ENCODE measurements around the gene MXD4. TPM values are rescaled to one million over a fixed set of nuclear protein-coding genes. Genes with fewer than 3 reads are reported as not detected.

Gene MXD4
- total and polyA plus RNA-seq, 2 experiments from 2014 or later, result 6.9 to 19.9 TPM

DNA sequence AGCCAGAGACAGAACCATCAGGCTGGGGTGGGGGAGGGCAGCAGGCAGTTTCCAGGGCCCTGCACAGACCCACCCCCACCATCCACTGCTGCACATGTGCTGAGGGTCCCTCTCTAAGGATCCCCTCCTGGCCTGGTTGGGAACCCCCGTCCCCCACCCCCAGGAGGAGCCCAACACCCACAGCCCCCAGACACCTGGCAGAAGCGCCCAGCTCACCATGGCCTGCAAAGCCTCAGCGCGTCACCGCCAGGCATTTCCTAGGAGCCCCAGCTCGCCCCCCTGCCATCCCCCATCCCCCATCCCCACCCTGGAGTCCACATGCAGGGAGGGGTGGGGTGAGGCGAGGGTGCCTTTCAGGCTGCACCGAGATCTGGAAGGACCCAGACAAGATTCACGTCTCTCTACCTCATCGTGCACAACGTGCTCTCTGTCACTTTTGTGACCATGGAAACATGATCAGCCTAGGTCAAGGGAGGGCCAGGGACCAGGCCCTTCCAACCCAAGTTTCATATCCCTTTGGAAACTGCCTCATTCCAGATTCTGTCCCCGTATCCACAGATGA, 9.3 kb downstream of the MXD4 start:
- H3K79me2 ChIP-seq (replicated peaks; ENCODE audit: insufficient read depth), result no peaks in the 10 kb centered on the region
- no peaks in the 10 kb centered on the region for H3K9me2 ChIP-seq (ENCODE audit: insufficient read depth)
- Mint-ChIP-seq H3K4me3 (no peak overlapping the region), H3K4me1 (peaks cover 15% of the 10 kb centered on the region), H3K36me3 (ENCODE audit: low read depth) (no peaks in the 10 kb centered on the region; the same call in 2 of the 3 replicates), H3K9me3 (no peaks in the 10 kb centered on the region), H3K27me3 (ENCODE audit: insufficient read depth, low read depth, poor library complexity) (peaks cover 4% of the 10 kb centered on the region), H3K27ac (peak overlapping the region; percentile 70; the same call in 1 of the 2 replicates)
- H3K27ac ChIP-seq (ENCODE audit: low read depth), result no peak overlapping the region
- TF ChIP-seq POLR2AphosphoS5 (IDR thresholded peaks at IDR 0.05; ENCODE audit: low read depth) (no peak), JUNB (IDR thresholded peaks at IDR 0.05; ENCODE audit: unreplicated experiment) (no peak), EZH2 (IDR thresholded peaks at IDR 0.05; ENCODE audit: low read depth, unreplicated experiment) (no peak), CREB1 (CRISPR knock-in tag; IDR thresholded peaks at IDR 0.05; ENCODE audit: low read depth) (no peak), ZNF114 (CRISPR knock-in tag; IDR thresholded peaks at IDR 0.05) (no peak), NANOG (IDR thresholded peaks at IDR 0.05; ENCODE audit: borderline replicate concordance) (no peak), EZH2phosphoT487 (IDR thresholded peaks at IDR 0.05; ENCODE audit: unreplicated experiment) (no peak), STAT1 (IDR thresholded peaks at IDR 0.05; ENCODE audit: unreplicated experiment) (no peak), ZNF331 (CRISPR knock-in tag; IDR thresholded peaks at IDR 0.05; ENCODE audit: low read depth) (no peak)
- TF ChIP-seq, protein P1, sequence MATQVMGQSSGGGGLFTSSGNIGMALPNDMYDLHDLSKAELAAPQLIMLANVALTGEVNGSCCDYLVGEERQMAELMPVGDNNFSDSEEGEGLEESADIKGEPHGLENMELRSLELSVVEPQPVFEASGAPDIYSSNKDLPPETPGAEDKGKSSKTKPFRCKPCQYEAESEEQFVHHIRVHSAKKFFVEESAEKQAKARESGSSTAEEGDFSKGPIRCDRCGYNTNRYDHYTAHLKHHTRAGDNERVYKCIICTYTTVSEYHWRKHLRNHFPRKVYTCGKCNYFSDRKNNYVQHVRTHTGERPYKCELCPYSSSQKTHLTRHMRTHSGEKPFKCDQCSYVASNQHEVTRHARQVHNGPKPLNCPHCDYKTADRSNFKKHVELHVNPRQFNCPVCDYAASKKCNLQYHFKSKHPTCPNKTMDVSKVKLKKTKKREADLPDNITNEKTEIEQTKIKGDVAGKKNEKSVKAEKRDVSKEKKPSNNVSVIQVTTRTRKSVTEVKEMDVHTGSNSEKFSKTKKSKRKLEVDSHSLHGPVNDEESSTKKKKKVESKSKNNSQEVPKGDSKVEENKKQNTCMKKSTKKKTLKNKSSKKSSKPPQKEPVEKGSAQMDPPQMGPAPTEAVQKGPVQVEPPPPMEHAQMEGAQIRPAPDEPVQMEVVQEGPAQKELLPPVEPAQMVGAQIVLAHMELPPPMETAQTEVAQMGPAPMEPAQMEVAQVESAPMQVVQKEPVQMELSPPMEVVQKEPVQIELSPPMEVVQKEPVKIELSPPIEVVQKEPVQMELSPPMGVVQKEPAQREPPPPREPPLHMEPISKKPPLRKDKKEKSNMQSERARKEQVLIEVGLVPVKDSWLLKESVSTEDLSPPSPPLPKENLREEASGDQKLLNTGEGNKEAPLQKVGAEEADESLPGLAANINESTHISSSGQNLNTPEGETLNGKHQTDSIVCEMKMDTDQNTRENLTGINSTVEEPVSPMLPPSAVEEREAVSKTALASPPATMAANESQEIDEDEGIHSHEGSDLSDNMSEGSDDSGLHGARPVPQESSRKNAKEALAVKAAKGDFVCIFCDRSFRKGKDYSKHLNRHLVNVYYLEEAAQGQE (IDR thresholded peaks at IDR 0.05; ENCODE audit: unreplicated experiment), result no peak
- TF ChIP-seq, protein P2, sequence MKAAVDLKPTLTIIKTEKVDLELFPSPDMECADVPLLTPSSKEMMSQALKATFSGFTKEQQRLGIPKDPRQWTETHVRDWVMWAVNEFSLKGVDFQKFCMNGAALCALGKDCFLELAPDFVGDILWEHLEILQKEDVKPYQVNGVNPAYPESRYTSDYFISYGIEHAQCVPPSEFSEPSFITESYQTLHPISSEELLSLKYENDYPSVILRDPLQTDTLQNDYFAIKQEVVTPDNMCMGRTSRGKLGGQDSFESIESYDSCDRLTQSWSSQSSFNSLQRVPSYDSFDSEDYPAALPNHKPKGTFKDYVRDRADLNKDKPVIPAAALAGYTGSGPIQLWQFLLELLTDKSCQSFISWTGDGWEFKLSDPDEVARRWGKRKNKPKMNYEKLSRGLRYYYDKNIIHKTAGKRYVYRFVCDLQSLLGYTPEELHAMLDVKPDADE (IDR thresholded peaks at IDR 0.05), result no peak
- TF ChIP-seq, protein P3, sequence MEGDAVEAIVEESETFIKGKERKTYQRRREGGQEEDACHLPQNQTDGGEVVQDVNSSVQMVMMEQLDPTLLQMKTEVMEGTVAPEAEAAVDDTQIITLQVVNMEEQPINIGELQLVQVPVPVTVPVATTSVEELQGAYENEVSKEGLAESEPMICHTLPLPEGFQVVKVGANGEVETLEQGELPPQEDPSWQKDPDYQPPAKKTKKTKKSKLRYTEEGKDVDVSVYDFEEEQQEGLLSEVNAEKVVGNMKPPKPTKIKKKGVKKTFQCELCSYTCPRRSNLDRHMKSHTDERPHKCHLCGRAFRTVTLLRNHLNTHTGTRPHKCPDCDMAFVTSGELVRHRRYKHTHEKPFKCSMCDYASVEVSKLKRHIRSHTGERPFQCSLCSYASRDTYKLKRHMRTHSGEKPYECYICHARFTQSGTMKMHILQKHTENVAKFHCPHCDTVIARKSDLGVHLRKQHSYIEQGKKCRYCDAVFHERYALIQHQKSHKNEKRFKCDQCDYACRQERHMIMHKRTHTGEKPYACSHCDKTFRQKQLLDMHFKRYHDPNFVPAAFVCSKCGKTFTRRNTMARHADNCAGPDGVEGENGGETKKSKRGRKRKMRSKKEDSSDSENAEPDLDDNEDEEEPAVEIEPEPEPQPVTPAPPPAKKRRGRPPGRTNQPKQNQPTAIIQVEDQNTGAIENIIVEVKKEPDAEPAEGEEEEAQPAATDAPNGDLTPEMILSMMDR (conservative IDR thresholded peaks at IDR 0.05; ENCODE audit: low read depth in 2 of 2), result no peak
- TF ChIP-seq, protein P4, sequence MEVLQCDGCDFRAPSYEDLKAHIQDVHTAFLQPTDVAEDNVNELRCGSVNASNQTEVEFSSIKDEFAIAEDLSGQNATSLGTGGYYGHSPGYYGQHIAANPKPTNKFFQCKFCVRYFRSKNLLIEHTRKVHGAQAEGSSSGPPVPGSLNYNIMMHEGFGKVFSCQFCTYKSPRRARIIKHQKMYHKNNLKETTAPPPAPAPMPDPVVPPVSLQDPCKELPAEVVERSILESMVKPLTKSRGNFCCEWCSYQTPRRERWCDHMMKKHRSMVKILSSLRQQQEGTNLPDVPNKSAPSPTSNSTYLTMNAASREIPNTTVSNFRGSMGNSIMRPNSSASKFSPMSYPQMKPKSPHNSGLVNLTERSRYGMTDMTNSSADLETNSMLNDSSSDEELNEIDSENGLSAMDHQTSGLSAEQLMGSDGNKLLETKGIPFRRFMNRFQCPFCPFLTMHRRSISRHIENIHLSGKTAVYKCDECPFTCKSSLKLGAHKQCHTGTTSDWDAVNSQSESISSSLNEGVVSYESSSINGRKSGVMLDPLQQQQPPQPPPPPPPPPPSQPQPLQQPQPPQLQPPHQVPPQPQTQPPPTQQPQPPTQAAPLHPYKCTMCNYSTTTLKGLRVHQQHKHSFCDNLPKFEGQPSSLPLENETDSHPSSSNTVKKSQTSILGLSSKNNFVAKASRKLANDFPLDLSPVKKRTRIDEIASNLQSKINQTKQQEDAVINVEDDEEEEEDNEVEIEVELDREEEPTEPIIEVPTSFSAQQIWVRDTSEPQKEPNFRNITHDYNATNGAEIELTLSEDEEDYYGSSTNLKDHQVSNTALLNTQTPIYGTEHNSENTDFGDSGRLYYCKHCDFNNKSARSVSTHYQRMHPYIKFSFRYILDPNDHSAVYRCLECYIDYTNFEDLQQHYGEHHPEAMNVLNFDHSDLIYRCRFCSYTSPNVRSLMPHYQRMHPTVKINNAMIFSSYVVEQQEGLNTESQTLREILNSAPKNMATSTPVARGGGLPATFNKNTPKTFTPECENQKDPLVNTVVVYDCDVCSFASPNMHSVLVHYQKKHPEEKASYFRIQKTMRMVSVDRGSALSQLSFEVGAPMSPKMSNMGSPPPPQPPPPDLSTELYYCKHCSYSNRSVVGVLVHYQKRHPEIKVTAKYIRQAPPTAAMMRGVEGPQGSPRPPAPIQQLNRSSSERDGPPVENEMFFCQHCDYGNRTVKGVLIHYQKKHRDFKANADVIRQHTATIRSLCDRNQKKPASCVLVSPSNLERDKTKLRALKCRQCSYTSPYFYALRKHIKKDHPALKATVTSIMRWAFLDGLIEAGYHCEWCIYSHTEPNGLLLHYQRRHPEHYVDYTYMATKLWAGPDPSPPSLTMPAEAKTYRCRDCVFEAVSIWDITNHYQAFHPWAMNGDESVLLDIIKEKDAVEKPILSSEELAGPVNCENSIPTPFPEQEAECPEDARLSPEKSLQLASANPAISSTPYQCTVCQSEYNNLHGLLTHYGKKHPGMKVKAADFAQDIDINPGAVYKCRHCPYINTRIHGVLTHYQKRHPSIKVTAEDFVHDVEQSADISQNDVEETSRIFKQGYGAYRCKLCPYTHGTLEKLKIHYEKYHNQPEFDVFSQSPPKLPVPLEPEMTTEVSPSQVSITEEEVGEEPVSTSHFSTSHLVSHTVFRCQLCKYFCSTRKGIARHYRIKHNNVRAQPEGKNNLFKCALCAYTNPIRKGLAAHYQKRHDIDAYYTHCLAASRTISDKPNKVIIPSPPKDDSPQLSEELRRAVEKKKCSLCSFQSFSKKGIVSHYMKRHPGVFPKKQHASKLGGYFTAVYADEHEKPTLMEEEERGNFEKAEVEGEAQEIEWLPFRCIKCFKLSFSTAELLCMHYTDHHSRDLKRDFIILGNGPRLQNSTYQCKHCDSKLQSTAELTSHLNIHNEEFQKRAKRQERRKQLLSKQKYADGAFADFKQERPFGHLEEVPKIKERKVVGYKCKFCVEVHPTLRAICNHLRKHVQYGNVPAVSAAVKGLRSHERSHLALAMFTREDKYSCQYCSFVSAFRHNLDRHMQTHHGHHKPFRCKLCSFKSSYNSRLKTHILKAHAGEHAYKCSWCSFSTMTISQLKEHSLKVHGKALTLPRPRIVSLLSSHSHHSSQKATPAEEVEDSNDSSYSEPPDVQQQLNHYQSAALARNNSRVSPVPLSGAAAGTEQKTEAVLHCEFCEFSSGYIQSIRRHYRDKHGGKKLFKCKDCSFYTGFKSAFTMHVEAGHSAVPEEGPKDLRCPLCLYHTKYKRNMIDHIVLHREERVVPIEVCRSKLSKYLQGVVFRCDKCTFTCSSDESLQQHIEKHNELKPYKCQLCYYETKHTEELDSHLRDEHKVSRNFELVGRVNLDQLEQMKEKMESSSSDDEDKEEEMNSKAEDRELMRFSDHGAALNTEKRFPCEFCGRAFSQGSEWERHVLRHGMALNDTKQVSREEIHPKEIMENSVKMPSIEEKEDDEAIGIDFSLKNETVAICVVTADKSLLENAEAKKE (CRISPR knock-in tag; IDR thresholded peaks at IDR 0.05), result no peak
- no peaks in the 10 kb centered on the region for H3K27me3 ChIP-seq (ENCODE audit: insufficient read depth)
- no peaks in the 10 kb centered on the region for H3K36me3 ChIP-seq (ENCODE audit: insufficient read depth)
- DNase-seq (ENCODE audit: low spot score) (no peak), ATAC-seq (no peak)
- peaks cover 5% of the 10 kb centered on the region; the same call in 1 of the 2 replicates for H3K4me1 ChIP-seq (ENCODE audit: insufficient read depth)
- no peaks in the 10 kb centered on the region for H3F3A ChIP-seq (replicated peaks; ENCODE audit: low read depth)
- no peaks in the 10 kb centered on the region for H4K20me1 ChIP-seq (replicated peaks; ENCODE audit: insufficient read depth)
- H2AFZ ChIP-seq, result no peak overlapping the region
- H3K4me3 ChIP-seq, result no peak overlapping the region
- H3K4me2 ChIP-seq, result no peak overlapping the region
